Mesendoderm (in vitro differentiated cells): Measurements from ENCODE around the gene ADGRD1.

Experiments
- DNase-seq: peaks from one replicate; pipeline ENCODE4 v3.0.0; 2013
- H2AK5ac ChIP-seq: 2 replicates; pipeline ENCODE4 v1.6.1; 2013; ENCODE audit warnings: low read length, inconsistent platforms
- H2BK120ac ChIP-seq: 2 replicates; pipeline ENCODE4 v1.6.1; 2013; ENCODE audit warnings: low read depth, mild to moderate bottlenecking, low read length, moderate library complexity, mixed read lengths
- H2BK15ac ChIP-seq: replicated peaks from 2 replicates; pipeline ENCODE4 v1.6.1; 2013; ENCODE audit warnings: low read depth, mild to moderate bottlenecking, moderate library complexity
- H2BK5ac ChIP-seq: 2 replicates; pipeline ENCODE4 v1.6.1; 2013; ENCODE audit warnings: low read length, inconsistent platforms
- H3K18ac ChIP-seq: 2 replicates; pipeline ENCODE4 v1.6.1; 2013; ENCODE audit warnings: mild to moderate bottlenecking, low read length, mixed read lengths
- H3K23ac ChIP-seq: one replicate; pipeline ENCODE4 v1.6.1; 2013; ENCODE audit warnings: low read length
- H3K27ac ChIP-seq: 2 replicates; pipeline ENCODE4 v1.5.1; 2013; ENCODE audit warnings: low read depth, mild to moderate bottlenecking, inconsistent platforms, low read length, moderate library complexity
- H3K27me3 ChIP-seq: 2 replicates; pipeline ENCODE4 v1.6.1; 2013; ENCODE audit warnings: low read length, control low read depth, mild to moderate bottlenecking, inconsistent platforms; ENCODE audit not compliant: insufficient read depth, poor library complexity
- H3K36me3 ChIP-seq: 2 replicates; pipeline ENCODE4 v1.6.1; 2013; ENCODE audit warnings: low read length, inconsistent platforms; ENCODE audit not compliant: control insufficient read depth, insufficient read depth
- H3K4ac ChIP-seq: one replicate; pipeline ENCODE4 v1.6.1; 2013; ENCODE audit warnings: low read depth, mild to moderate bottlenecking, low read length, moderate library complexity
- H3K4me1 ChIP-seq: 2 replicates; pipeline ENCODE4 v1.6.1; 2013; ENCODE audit warnings: low read depth, low read length, inconsistent platforms; ENCODE audit not compliant: control insufficient read depth
- H3K4me2 ChIP-seq: 2 replicates; pipeline ENCODE4 v1.6.1; 2013; ENCODE audit warnings: low read length
- H3K4me3 ChIP-seq: 2 replicates; pipeline ENCODE4 v1.5.1; 2013; ENCODE audit warnings: mild to moderate bottlenecking, low read length
- H3K56ac ChIP-seq: one replicate; pipeline ENCODE4 v1.6.1; 2013; ENCODE audit warnings: low read length
- H3K79me1 ChIP-seq: 2 replicates; pipeline ENCODE4 v1.6.1; 2013; ENCODE audit warnings: low read length, inconsistent platforms
- H3K79me2 ChIP-seq: 2 replicates; pipeline ENCODE4 v1.6.1; 2013; ENCODE audit warnings: mild to moderate bottlenecking, low read length; ENCODE audit not compliant: control insufficient read depth, insufficient read depth
- H3K9ac ChIP-seq: 2 replicates; pipeline ENCODE4 v1.6.1; 2013; ENCODE audit warnings: low read length, inconsistent platforms
- H4K5ac ChIP-seq: one replicate; pipeline ENCODE4 v1.6.1; 2013; ENCODE audit warnings: low read length
- H4K8ac ChIP-seq: one replicate; pipeline ENCODE4 v1.6.1; 2013; ENCODE audit warnings: low read depth, mild to moderate bottlenecking, control low read depth, low read length, moderate library complexity
- WGBS: extraction: QIAGEN DNeasy Blood & Tissue Kit; methylation state at CpG from one replicate; pipeline ENCODE4 v1.1.7; 2013; ENCODE audit warnings: low lambda C conversion rate, missing lambda C conversion rate; ENCODE audit not compliant: insufficient coverage; ENCODE audit errors: extremely low coverage; 5-methylcytosine and 5-hydroxymethylcytosine counted together

The ADGRD1 gene

DNA sequence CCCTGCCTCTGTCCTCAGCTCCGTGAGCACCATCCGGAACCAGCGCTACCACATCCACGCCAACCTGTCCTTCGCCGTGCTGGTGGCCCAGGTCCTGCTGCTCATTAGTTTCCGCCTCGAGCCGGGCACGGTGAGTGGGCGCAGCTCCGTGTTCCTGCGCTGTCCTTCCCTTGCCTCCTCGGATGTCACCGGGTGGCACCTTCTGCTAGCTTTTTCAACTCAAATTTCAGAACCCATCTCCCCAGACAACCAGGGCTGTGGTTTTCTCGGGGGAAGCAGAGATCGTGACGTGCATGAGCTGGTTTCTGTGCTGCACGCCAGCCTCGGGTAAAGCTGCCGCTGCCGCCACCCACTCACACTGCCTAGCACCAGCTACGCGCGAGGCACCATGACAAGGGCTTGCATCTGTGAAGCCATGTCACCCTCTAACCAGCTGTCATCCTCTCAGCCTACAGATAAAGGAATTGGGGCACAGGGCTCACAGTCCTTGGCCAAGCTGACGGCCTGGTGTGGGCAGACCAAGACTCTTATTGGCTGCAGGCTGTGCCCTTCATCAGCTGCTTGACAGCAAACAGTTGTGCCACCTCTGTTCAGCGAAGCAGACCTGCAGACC, 152.1 kb downstream of the ADGRD1 start:
- H3K23ac ChIP-seq: no peak overlapping the region
- no peaks in the 10 kb centered on the region for H3K79me1 ChIP-seq
- no peak overlapping the region for H2BK120ac ChIP-seq
- DNase-seq: no peak
- H2AK5ac ChIP-seq: no peak overlapping the region
- no peaks in the 10 kb centered on the region for H3K79me2 ChIP-seq
- H3K9ac ChIP-seq: no peak overlapping the region
- no peak overlapping the region for H4K5ac ChIP-seq
- no peak overlapping the region for H3K27ac ChIP-seq
- H3K4me2 ChIP-seq: no peak overlapping the region
- H2BK15ac ChIP-seq: no peak overlapping the region
- no peaks in the 10 kb centered on the region for H3K4me1 ChIP-seq
- no CpG with 5 or more reads among the region's 27 CpGs for WGBS
- no peak overlapping the region for H3K4ac ChIP-seq
- no peaks in the 10 kb centered on the region for H3K27me3 ChIP-seq
- H2BK5ac ChIP-seq: no peak overlapping the region
- H3K4me3 ChIP-seq: no peak overlapping the region
- no peak overlapping the region for H3K18ac ChIP-seq
- H4K8ac ChIP-seq: no peak overlapping the region
- no peak overlapping the region for H3K56ac ChIP-seq
- no peaks in the 10 kb centered on the region for H3K36me3 ChIP-seq

DNA sequence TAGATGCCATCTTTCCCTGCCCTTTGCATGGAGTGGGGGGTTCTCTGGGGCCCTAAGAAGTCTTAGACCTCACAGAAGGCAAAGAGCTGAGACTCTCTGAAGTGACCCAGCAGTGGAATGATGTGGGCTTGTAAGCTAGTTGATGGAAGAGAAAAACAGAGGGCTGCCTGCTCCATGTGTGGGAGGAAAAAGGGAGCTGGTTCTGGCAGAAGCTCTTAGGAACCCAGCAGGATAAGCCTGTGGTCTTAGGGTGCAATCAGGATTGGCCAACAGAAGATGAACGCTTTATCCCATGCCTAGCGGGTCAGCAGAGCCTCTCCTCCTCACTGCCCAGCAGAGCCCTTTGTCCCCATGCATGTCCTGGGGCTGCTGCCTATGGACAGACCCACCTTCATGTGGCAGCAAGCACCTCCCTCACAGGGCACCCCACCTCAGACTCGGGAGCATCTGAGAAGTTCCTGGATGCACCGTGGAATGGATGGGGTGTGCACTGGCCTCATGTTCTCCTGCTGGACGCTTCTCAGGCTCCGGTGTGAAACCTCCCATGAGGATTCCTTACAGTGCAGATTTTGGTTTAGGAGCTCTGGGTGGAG, 152.7 kb downstream of the ADGRD1 start:
- Histone ChIP-seq H3K4me2 (no peak overlapping the region), H3K79me2 (no peaks in the 10 kb centered on the region), H2BK5ac (no peak overlapping the region), H3K27me3 (no peaks in the 10 kb centered on the region), H4K5ac (no peak overlapping the region), H3K23ac (no peak overlapping the region), H3K36me3 (no peaks in the 10 kb centered on the region), H3K4me1 (no peaks in the 10 kb centered on the region), H3K4me3 (no peak overlapping the region), H3K9ac (no peak overlapping the region), H3K56ac (no peak overlapping the region), H2BK15ac (no peak overlapping the region), H3K79me1 (no peaks in the 10 kb centered on the region), H3K4ac (no peak overlapping the region), H2AK5ac (no peak overlapping the region), H3K18ac (no peak overlapping the region), H3K27ac (no peak overlapping the region), H2BK120ac (no peak overlapping the region), H4K8ac (no peak overlapping the region)
- WGBS: no CpG with 5 or more reads among the region's 6 CpGs
- DNase-seq: no peak

DNA sequence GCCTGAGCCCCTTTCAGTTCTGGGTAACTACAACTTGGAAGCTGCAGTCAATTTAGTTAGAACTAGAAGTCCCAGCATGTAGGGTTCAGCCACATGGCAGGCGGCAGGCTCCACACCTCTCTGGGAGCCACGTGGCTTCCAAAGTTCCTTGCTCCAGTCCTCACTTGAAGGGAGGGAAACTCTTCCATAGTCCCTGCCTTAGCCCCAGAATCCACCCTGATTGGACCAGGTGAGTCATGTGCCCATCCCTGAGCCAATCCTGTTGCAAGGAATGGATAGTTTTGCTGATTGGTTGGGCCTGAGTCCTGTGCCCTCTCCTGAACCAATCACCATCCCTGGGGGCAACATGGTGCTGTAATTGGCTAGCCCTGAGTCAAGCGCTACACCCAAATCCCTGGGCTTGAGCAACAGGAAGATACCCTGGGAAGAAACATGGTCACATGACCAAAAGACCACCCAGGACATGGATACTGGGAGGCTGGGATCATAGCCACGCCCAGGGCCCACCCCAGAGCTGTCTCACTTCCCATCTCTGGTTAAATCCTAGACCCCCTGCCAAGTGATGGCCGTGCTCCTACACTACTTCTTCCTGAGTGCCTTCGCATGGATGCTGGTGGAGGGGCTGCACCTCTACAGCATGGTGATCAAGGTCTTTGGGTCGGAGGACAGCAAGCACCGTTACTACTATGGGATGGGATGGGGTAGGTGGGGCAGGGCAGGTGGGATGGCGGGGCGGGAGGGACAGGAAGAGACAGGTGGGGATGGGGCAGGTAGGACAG, 154.7 kb downstream of the ADGRD1 start:
- Histone ChIP-seq H2BK15ac (no peak overlapping the region), H3K9ac (no peak overlapping the region), H3K56ac (no peak overlapping the region), H3K23ac (no peak overlapping the region), H3K36me3 (no peaks in the 10 kb centered on the region), H4K8ac (no peak overlapping the region), H3K27me3 (no peaks in the 10 kb centered on the region), H2AK5ac (no peak overlapping the region), H4K5ac (no peak overlapping the region), H2BK120ac (no peak overlapping the region), H3K4me1 (no peaks in the 10 kb centered on the region), H3K27ac (no peak overlapping the region), H3K79me2 (no peaks in the 10 kb centered on the region), H3K4ac (no peak overlapping the region), H3K4me2 (no peak overlapping the region), H3K79me1 (no peaks in the 10 kb centered on the region), H2BK5ac (no peak overlapping the region), H3K4me3 (no peak overlapping the region), H3K18ac (no peak overlapping the region)
- WGBS: no CpG with 5 or more reads among the region's 10 CpGs
- DNase-seq: no peak

DNA sequence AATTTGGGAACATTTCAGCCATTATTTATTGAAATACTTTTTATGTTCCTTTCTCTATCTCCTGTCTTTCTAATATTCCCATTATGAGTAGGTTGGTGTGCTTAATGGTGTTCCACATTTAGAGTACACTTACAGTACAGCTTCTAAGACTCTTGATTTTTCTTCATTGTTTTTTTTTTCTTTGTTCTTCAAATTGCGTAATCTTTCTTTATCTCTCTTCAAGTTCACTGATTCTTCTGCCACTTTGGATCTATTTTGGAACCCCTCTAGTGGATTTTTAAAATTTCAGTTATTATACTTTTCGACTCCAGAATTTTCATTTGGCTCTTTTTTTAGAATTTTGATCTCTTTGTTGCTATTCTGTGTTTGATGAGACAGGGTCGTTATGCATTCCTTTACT, 157.7 kb downstream of the ADGRD1 start:
- no peak overlapping the region for H3K27ac ChIP-seq
- H3K23ac ChIP-seq: no peak overlapping the region
- H4K8ac ChIP-seq: no peak overlapping the region
- H3K9ac ChIP-seq: no peak overlapping the region
- no peak overlapping the region for H4K5ac ChIP-seq
- H2AK5ac ChIP-seq: no peak overlapping the region
- H3K18ac ChIP-seq: no peak overlapping the region
- no peak overlapping the region for H3K4me2 ChIP-seq
- H3K79me2 ChIP-seq: no peaks in the 10 kb centered on the region
- H3K4ac ChIP-seq: no peak overlapping the region
- H2BK120ac ChIP-seq: no peak overlapping the region
- H3K36me3 ChIP-seq: no peaks in the 10 kb centered on the region
- no peaks in the 10 kb centered on the region for H3K4me1 ChIP-seq
- no peak overlapping the region for H2BK5ac ChIP-seq
- no peak overlapping the region for H2BK15ac ChIP-seq
- H3K27me3 ChIP-seq: no peaks in the 10 kb centered on the region
- no CpG with 5 or more reads among the region's 3 CpGs for WGBS
- no peak overlapping the region for H3K56ac ChIP-seq
- DNase-seq: no peak
- no peaks in the 10 kb centered on the region for H3K79me1 ChIP-seq
- no peak overlapping the region for H3K4me3 ChIP-seq

DNA sequence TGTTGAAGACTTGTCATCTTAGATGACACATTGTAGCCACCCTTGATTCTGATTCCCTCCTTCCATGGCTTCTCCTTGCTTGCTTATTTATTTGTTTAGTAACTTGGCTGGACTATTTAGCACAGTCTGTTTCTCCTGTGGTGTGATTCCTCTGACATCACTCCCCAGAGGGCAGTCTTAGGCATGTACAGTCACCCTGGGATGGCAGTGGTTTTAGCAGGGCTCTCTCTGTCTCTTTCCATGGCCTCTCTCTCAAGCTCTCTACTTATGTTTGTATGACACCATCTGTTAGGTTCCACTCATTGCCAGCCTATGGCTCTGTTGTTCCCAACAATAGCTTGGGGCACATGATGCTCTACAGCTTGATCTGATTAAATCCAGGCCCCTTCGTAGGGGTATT, 158.3 kb downstream of the ADGRD1 start:
- Histone ChIP-seq H3K27me3 (no peaks in the 10 kb centered on the region), H2BK15ac (no peak overlapping the region), H3K27ac (no peak overlapping the region), H3K23ac (no peak overlapping the region), H4K5ac (no peak overlapping the region), H3K56ac (no peak overlapping the region), H2BK120ac (no peak overlapping the region), H2BK5ac (no peak overlapping the region), H3K4me3 (no peak overlapping the region), H3K79me2 (no peaks in the 10 kb centered on the region), H4K8ac (no peak overlapping the region), H3K79me1 (no peaks in the 10 kb centered on the region), H3K4ac (no peak overlapping the region), H3K9ac (no peak overlapping the region), H3K4me2 (no peak overlapping the region), H3K18ac (no peak overlapping the region), H3K4me1 (no peaks in the 10 kb centered on the region), H2AK5ac (no peak overlapping the region), H3K36me3 (no peaks in the 10 kb centered on the region)
- WGBS: no CpG with 5 or more reads among the region's 1 CpG
- DNase-seq: no peak
